Activated CD4-positive, alpha-beta memory T cell treated with anti-CD3 and anti-CD28 coated beads, Interleukin-2, amount 10 ng/mL, durations not matched to agents 7 days and 5 days (primary cell): Measurements from ENCODE around the gene SUCLG2. TPM values are rescaled to one million over a fixed set of nuclear protein-coding genes. Genes with fewer than 3 reads are reported as not detected.

Source experiments
- CTCF ChIA-PET: fragments of 350-600 bp; sonication (Branson Sonifier 250); formaldehyde crosslinking; loops from one replicate; lab custom pipeline; 2021; ENCODE audit warnings: antibody characterized with exemption, inconsistent platforms; lab: Charles Lee
- POLR2A ChIA-PET: fragments of 350-600 bp; sonication (Branson Sonifier 250); formaldehyde crosslinking; loops from one replicate; lab custom pipeline; 2021; ENCODE audit warnings: antibody characterized with exemption; lab: Charles Lee
- DNase-seq: peaks from one replicate; pipeline ENCODE4 v3.0.0-alpha.2; 2020
- H3K27ac Mint-ChIP-seq: one replicate; pipeline ENCODE4 v1.8.0; 2021; ENCODE audit warnings: mild to moderate bottlenecking, mixed read lengths
- H3K27me3 Mint-ChIP-seq: one replicate; pipeline ENCODE4 v1.8.0; 2021; ENCODE audit warnings: mixed read lengths
- H3K36me3 Mint-ChIP-seq: one replicate; pipeline ENCODE4 v1.8.0; 2021; ENCODE audit warnings: low read depth, mixed read lengths
- H3K4me1 Mint-ChIP-seq: one replicate; pipeline ENCODE4 v1.8.0; 2021; ENCODE audit warnings: mixed read lengths
- H3K4me3 Mint-ChIP-seq: one replicate; pipeline ENCODE4 v1.8.0; 2021; ENCODE audit warnings: mild to moderate bottlenecking, mixed read lengths
- H3K9me3 Mint-ChIP-seq: one replicate; pipeline ENCODE4 v1.8.0; 2021; ENCODE audit warnings: mixed read lengths
- total RNA-seq, 2 experiments: library from RNA; stranded (reverse); gene quantifications; one replicate each; pipeline ENCODE4 v1.2.3, GENCODE V29; 2021

Gene SUCLG2
- total RNA-seq, 2 experiments from 2014 or later = 46.9 to 48.5 TPM

DNA sequence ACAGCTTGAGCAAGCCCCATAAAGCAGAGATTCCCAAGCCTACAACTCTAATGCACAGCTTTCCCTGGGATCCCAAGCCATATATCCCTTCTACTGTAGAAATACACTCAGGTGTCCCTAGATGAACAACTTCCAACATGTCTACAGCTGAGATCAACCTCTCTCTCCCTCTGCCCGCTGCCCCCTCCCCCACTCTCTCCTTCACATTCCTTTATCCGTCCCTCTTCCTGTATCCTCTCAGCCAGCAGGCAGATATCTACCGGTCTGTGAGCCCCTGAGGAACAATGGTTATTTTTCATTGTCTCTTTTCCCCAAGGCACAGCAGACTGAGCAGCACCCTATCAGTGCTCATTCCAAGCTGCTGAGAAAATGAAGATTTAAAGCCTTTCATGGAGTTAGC, 138.6 kb downstream of the SUCLG2 start:
- Mint-ChIP-seq H3K27me3 (no peaks in the 10 kb centered on the region), H3K9me3 (no peaks in the 10 kb centered on the region), H3K4me3 (no peak overlapping the region), H3K36me3 (peaks cover 48% of the 10 kb centered on the region), H3K27ac (no peak overlapping the region), H3K4me1 (no peaks in the 10 kb centered on the region)
- POLR2A ChIA-PET = no interaction called here
- no peak for DNase-seq
- CTCF ChIA-PET = no interaction called here

DNA sequence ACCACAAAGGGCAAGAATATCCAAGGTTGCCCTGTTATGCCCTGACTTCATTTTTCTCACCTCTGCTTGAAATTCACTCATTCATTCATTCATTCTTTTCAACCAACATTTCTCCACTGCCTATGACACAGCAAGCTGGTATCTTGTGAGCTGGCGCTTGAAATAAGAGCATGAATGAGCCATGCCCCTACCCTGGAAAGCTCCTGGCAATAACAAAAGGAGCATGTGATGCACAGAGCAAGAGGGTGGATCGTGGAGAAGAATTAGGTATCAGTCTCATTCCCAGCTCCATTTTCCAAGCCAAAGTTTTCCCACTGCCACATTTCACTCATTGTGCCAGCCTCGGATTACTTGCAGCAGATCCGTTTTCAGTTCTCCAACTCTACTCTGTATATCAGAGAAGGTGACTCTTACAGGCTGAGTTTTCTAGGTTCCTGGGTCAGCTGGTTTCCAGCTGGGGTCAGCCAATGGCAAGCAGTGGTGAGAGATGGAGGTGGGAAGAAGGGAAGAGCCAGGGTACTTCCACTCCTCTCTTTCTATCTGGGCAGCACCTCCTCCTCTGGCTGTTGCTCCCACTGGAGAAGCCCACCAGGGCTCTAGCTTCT, 144.8 kb downstream of the SUCLG2 start:
- H3K27ac Mint-ChIP-seq = no peak overlapping the region
- no peaks in the 10 kb centered on the region for H3K9me3 Mint-ChIP-seq

DNA sequence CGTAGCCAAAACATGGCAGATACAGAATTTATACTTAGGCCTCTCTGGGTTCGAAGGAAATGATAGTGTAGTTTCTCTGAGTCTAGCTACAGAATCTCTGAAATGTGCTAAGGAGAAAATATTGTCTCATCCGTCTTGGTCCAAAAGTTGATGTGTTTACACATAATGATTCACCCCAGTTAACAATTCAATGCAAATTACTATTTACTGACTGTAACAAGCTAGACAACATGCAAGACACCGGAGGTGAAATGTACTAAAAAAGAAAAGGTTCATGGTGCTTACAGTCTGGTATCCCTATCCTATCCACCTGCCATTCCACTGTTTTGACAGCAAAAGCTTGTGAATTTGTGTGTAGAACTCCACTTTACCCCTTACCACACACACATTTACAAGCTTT, 146.8 kb downstream of the SUCLG2 start:
- no peak for DNase-seq
- Mint-ChIP-seq H3K9me3 (no peaks in the 10 kb centered on the region), H3K4me3 (no peak overlapping the region), H3K4me1 (peaks cover 4% of the 10 kb centered on the region), H3K36me3 (peaks cover 12% of the 10 kb centered on the region), H3K27ac (no peak overlapping the region), H3K27me3 (no peaks in the 10 kb centered on the region)
- POLR2A ChIA-PET = no interaction called here
- CTCF ChIA-PET = no interaction called here

More for the DNA sequence above, 144.8 kb downstream of the SUCLG2 start:
- DNase-seq = no peak
- ChIA-PET POLR2A (no interaction called here), CTCF (interaction anchor here (1.1 kb wide), 1 partner anchor 396 kb away, joined by 3 read pairs; no protein-coding TSS in a partner anchor)
- H3K36me3 Mint-ChIP-seq = peaks cover 19% of the 10 kb centered on the region
- H3K4me1 Mint-ChIP-seq = peaks cover 4% of the 10 kb centered on the region
- H3K4me3 Mint-ChIP-seq = no peak overlapping the region
- no peaks in the 10 kb centered on the region for H3K27me3 Mint-ChIP-seq

DNA sequence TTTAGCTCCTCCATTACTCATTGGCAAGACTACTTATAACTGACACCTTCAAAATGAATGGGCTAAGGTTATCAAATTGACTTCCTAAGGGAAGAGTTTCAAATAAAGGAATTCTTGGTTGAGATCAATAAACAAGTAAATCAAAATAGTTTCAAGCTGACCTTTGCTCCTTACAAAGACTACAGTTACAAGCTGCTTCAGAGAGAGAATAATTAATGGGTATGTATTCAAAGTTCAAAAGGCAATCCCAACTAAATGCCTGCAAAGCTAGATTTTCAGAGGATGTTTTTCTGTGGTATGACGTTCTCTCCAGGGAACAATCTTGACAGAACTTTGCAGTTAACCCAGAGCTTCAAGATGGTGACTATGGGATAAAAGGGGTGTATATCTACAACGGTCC, 153.7 kb downstream of the SUCLG2 start:
- Mint-ChIP-seq H3K36me3 (peaks cover 7% of the 10 kb centered on the region), H3K4me3 (no peak overlapping the region), H3K9me3 (no peaks in the 10 kb centered on the region), H3K4me1 (no peaks in the 10 kb centered on the region), H3K27ac (no peak overlapping the region), H3K27me3 (no peaks in the 10 kb centered on the region)
- ChIA-PET CTCF (no interaction called here), POLR2A (no interaction called here)
- DNase-seq = no peak

DNA sequence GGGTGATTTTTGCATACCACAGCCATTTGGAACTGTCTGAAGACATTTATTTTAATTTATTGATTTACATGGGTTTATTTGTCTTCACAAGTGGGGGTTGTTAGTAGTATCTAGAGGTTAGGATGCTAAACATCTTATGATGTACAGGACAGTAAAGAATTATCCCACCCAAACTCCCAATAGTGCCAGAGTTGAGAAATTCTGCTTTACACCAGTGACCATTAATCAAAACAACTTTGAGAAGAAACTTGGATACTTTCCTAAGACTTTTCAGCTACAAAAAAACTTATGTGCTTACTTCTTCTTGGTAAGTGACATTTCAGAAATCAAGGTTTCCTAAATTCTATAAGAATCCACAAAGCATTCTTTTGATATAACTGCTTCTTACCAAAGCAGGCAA, 156.7 kb downstream of the SUCLG2 start:
- CTCF ChIA-PET = no interaction called here
- no peak overlapping the region for H3K4me3 Mint-ChIP-seq
- DNase-seq = no peak
- peaks cover 32% of the 10 kb centered on the region for H3K36me3 Mint-ChIP-seq
- no peaks in the 10 kb centered on the region for H3K4me1 Mint-ChIP-seq
- POLR2A ChIA-PET = no interaction called here
- no peaks in the 10 kb centered on the region for H3K9me3 Mint-ChIP-seq
- no peaks in the 10 kb centered on the region for H3K27me3 Mint-ChIP-seq
- no peak overlapping the region for H3K27ac Mint-ChIP-seq

DNA sequence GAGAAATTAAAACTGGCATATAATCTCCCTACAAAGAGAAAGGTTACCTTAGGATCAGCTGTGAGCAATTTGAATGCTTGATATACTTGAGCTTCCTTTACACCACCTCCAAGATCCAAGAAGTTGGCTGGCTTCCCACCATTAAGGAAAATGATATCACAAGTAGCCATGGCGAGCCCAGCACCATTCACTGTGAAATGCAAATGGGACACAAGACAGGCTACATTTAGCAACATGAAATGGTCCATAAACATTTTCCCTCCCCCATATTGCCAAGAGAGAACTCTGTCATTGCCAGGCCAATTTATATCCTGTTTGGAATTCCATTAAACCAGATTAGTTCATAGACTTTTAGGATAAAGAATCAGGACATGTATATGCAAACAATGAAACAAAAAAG, 158.7 kb downstream of the SUCLG2 start:
- no peaks in the 10 kb centered on the region for H3K4me1 Mint-ChIP-seq
- DNase-seq = no peak
- no peak overlapping the region for H3K4me3 Mint-ChIP-seq
- H3K27me3 Mint-ChIP-seq = no peaks in the 10 kb centered on the region
- CTCF ChIA-PET = no interaction called here
- H3K27ac Mint-ChIP-seq = no peak overlapping the region
- peaks cover 36% of the 10 kb centered on the region for H3K36me3 Mint-ChIP-seq
- H3K9me3 Mint-ChIP-seq = no peaks in the 10 kb centered on the region
- POLR2A ChIA-PET = no interaction called here

DNA sequence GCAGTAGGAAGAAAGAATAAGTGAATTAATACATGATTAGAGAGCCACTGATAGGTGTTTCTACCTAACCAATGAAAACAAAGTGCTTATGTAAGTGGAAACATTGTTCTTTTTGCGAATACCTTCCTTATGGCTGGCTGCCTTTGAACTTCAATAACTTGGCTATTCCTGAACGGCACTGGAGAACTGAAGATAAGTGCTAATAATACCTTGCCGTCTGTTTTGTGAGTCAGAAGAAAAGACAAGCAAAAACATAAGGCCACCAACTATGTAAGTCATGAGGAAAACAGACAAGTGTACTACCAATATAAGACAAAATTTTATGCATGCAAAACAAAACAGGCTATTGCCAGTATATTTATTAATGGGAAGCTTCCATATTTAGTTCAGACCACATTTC, 160.6 kb downstream of the SUCLG2 start:
- no peak overlapping the region for H3K27ac Mint-ChIP-seq
- POLR2A ChIA-PET = no interaction called here
- H3K36me3 Mint-ChIP-seq = peaks cover 44% of the 10 kb centered on the region
- CTCF ChIA-PET = no interaction called here
- H3K27me3 Mint-ChIP-seq = no peaks in the 10 kb centered on the region
- no peak overlapping the region for H3K4me3 Mint-ChIP-seq
- H3K4me1 Mint-ChIP-seq = peaks cover 8% of the 10 kb centered on the region
- no peak for DNase-seq
- H3K9me3 Mint-ChIP-seq = no peaks in the 10 kb centered on the region

DNA sequence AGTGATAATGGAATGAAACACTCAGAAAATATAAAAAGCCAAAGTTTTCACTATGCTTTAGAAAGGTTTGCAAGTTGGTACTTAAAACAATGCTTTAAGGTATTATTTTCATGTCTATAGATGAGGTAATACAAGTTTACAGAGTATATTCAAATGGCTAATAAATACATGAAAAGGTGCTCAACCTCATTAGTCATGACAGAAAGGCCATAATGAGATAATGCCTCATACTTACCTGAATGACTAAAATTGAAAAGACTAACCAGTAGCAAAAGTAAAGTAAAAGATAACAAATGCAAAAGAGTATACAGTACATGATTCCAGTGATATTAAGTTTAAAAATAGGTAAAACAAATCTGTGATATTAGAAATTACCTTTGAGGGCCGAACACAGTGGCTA, 163.8 kb downstream of the SUCLG2 start:
- H3K27ac Mint-ChIP-seq = no peak overlapping the region

DNA sequence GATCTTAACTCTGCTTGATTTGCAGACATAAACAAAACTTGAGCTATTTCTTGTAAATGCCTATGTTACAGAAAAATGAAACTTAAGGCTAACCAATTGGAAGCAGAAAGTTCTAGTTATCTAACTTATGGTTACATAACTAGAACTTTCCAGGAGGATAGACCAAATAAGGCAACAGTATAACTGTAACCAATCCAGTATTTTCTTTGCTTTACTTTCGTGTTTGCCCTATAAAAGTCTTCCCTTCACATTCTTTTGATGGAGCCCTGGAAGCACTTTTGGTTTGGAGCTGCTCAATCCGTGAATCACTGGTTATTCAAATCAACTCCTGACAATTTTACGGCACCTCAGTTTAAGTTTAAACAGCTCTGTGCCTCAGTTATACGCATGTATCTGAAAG, 164.6 kb downstream of the SUCLG2 start:
- no peaks in the 10 kb centered on the region for H3K9me3 Mint-ChIP-seq
- H3K4me3 Mint-ChIP-seq = no peak overlapping the region
- no peak overlapping the region for H3K27ac Mint-ChIP-seq
- peaks cover 8% of the 10 kb centered on the region for H3K4me1 Mint-ChIP-seq
- ChIA-PET CTCF (no interaction called here), POLR2A (no interaction called here)
- peaks cover 43% of the 10 kb centered on the region for H3K36me3 Mint-ChIP-seq
- DNase-seq = no peak
- no peaks in the 10 kb centered on the region for H3K27me3 Mint-ChIP-seq

More for the DNA sequence above, 163.8 kb downstream of the SUCLG2 start:
- Mint-ChIP-seq H3K27me3 (no peaks in the 10 kb centered on the region), H3K36me3 (peaks cover 50% of the 10 kb centered on the region), H3K9me3 (no peaks in the 10 kb centered on the region), H3K4me1 (peaks cover 8% of the 10 kb centered on the region), H3K4me3 (no peak overlapping the region)
- POLR2A ChIA-PET = no interaction called here
- no peak for DNase-seq
- CTCF ChIA-PET = interaction anchor here (0.6 to 0.7 kb wide), 2 partner anchors 60 to 169 kb away, joined by 3 read pairs; no protein-coding TSS in a partner anchor

DNA sequence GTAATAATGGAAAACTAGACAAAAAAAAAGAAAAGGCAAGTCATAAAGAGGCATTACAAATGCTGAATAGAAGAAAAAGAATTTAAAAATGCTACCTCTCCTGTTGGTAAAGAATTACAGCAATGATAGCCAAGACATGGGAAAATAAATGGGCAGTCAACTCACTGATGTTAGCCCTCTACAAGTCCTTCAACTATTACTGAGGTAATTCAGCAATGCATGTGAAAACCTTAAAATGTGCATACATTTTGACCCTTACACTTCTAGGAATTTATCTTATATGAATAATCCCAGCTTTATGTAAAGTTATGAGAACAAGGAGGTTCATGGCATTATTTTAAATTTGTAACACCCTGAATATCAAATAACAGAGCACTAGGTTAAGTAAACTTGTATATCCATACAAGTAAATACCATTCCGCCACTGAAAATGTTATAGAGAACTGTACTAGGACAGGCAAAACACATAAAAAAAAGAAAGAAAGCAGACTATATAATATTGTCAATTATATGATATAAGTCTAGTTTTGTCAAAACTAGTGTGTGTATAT, 166.8 kb downstream of the SUCLG2 start:
- Mint-ChIP-seq H3K36me3 (peaks cover 30% of the 10 kb centered on the region), H3K4me3 (no peak overlapping the region), H3K27ac (no peak overlapping the region), H3K27me3 (no peaks in the 10 kb centered on the region), H3K4me1 (peaks cover 13% of the 10 kb centered on the region), H3K9me3 (no peaks in the 10 kb centered on the region)
- DNase-seq = no peak
- POLR2A ChIA-PET = no interaction called here
- CTCF ChIA-PET = no interaction called here

DNA sequence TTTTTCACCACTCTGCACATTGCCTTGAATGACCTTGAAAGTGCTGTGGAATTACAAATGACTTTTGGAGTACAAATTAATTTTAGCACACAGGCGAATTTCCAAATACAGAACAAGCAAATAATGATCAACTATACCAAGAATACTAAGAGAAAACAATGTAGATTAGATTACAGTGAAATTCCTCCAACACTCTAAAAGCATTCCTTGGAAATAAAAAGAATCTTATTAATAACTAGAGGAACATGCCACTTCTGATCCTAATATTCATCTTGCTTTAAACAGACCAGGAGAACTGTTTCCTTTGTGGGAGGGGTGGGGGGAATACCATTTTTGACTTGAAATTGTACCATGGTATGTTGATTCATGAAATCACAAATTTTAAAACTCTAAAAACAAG, 167.5 kb downstream of the SUCLG2 start:
- Mint-ChIP-seq H3K9me3 (no peaks in the 10 kb centered on the region), H3K4me3 (no peak overlapping the region), H3K4me1 (peaks cover 13% of the 10 kb centered on the region), H3K27me3 (no peaks in the 10 kb centered on the region), H3K36me3 (peaks cover 34% of the 10 kb centered on the region), H3K27ac (no peak overlapping the region)
- CTCF ChIA-PET = no interaction called here
- DNase-seq = no peak
- POLR2A ChIA-PET = no interaction called here

DNA sequence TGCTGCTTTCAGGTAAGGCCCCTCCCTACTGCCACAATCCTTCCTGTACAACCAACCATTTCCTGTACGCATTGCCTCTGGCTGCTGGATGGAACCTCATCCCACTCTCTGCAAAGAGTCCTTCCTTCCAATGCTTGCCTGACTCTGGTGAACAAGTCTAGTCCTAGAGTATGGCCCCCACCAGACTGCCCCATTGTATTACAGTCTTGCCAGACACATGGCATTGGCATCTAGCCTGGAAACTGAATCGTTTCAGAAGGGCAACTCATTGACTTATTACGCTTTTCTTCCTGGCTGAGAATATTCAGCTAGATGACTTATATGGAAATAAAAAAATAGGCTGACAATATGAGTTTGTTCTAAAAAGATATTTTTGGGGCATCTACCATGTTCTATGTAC, 170.3 kb downstream of the SUCLG2 start:
- CTCF ChIA-PET = no interaction called here
- no peak overlapping the region for H3K4me3 Mint-ChIP-seq
- POLR2A ChIA-PET = no interaction called here
- H3K9me3 Mint-ChIP-seq = no peaks in the 10 kb centered on the region
- H3K27ac Mint-ChIP-seq = no peak overlapping the region
- no peak for DNase-seq
- no peaks in the 10 kb centered on the region for H3K27me3 Mint-ChIP-seq
- H3K4me1 Mint-ChIP-seq = peaks cover 8% of the 10 kb centered on the region
- peaks cover 28% of the 10 kb centered on the region for H3K36me3 Mint-ChIP-seq

DNA sequence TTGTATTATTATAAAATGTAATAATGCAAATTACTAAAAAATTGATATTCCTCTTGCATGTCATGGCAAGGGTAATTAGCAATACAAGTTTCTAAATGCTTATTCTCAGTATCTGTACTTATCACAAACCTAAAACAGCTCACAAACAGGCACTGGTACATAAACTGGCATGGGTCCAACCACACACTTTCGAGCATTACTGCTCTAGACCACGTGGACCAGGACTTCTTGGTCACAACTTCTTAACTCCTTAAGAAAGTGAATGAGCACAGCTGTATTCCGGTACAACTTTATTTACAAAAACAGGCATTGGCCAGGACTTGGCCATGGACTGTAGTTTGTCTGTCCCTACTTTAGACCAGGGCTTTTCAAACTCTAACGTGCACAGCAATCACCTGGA, 173.3 kb downstream of the SUCLG2 start:
- Mint-ChIP-seq H3K36me3 (peaks cover 24% of the 10 kb centered on the region), H3K9me3 (no peaks in the 10 kb centered on the region), H3K4me3 (no peak overlapping the region), H3K4me1 (peaks cover 6% of the 10 kb centered on the region), H3K27me3 (no peaks in the 10 kb centered on the region), H3K27ac (no peak overlapping the region)
- ChIA-PET POLR2A (no interaction called here), CTCF (no interaction called here)
- DNase-seq = no peak

DNA sequence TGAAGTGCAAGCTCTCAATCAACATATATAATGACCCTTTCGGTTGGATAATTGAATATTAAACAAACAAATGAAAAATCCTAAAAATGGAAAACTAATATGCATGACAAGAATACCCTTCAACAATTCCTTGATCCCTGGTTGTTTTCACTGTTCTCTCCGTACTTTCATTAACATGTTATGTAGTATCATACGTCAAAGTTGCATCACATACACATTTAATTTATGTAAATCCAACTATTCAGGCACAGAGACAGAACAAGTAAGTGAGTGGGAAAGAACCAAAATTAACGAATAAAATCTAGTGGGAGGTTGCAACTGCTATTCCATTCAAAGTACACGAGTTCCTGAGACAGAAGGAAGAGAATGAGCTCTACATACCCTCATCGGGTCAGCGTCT, 176.0 kb downstream of the SUCLG2 start:
- ChIA-PET CTCF (no interaction called here), POLR2A (no interaction called here)
- no peak overlapping the region for H3K4me3 Mint-ChIP-seq
- H3K27me3 Mint-ChIP-seq = no peaks in the 10 kb centered on the region
- H3K36me3 Mint-ChIP-seq = peaks cover 30% of the 10 kb centered on the region
- DNase-seq = no peak
- no peaks in the 10 kb centered on the region for H3K4me1 Mint-ChIP-seq
- H3K9me3 Mint-ChIP-seq = no peaks in the 10 kb centered on the region
- H3K27ac Mint-ChIP-seq = no peak overlapping the region
